NCI-H128 (cell line): ENCODE results near the gene ST3GAL4.
"Not testable (repeated sequence)": the region's sequence is repeated elsewhere in the genome, so short reads cannot be mapped to it uniquely, and the experiment has no call there.

Experiments used
- DNase-seq: peaks from one replicate; lab custom pipeline; 2025; ENCODE audit not compliant: unreplicated experiment; lab: John Stamatoyannopoulos, UW

ST3GAL4 gene, protein sequence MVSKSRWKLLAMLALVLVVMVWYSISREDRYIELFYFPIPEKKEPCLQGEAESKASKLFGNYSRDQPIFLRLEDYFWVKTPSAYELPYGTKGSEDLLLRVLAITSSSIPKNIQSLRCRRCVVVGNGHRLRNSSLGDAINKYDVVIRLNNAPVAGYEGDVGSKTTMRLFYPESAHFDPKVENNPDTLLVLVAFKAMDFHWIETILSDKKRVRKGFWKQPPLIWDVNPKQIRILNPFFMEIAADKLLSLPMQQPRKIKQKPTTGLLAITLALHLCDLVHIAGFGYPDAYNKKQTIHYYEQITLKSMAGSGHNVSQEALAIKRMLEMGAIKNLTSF

DNA sequence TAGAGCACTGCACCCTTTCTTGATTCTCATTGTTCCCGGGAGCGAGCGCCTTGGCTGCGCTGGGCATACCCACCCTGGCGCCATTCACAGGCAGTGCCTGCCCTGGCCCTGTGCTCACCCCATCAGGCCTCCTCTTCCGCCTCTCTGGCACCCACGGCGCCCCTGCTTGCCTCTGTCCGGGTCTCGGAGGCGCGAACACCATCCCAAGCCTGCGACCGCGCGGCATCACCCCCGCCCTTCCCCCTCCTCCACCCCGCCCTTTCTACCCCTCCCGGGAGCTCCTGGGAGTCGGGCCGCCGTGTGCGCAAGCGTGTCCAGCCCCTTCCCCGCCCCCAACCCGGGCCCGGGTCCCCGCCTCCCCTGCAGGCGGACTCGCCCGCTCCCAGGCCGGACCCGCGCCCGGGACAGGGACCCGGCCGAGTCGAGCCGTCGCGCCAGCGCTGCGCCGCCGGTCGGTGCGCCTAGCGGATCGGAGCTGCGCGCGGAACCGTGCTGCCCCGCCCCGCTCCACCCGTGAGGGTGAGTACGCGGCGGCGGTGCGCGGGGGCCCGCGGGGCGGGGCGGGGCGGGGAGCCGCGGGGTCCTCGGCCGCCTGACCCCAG is at the start of gene ST3GAL4:
Gene ST3GAL4, plus strand, starts transcription at position 363 of the 602 bp plus-strand sequence. CDS start 50,470 bp downstream, outside the sequence.
- no peak for DNase-seq

DNA sequence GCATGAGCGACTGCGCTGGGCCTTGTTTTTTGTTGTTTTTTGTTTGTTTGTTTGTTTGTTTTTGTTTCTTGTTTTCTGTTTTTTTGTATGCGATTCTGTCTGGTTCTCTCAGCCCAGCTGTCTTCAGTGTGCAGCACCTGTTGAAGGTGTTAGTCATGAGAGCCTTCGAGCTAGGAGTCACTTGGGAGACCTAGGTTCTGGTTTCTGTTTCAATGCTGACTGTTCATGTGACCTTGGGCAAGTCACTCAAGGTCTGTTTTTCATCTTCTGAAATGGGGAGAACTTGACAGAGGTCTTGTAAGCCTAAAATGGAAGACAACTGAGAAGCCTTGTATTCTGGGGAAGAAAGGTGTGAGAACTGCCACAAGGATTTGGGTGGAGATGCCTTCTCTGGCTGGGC is 49.8 kb upstream of the ST3GAL4 start:
- no peak for DNase-seq

DNA sequence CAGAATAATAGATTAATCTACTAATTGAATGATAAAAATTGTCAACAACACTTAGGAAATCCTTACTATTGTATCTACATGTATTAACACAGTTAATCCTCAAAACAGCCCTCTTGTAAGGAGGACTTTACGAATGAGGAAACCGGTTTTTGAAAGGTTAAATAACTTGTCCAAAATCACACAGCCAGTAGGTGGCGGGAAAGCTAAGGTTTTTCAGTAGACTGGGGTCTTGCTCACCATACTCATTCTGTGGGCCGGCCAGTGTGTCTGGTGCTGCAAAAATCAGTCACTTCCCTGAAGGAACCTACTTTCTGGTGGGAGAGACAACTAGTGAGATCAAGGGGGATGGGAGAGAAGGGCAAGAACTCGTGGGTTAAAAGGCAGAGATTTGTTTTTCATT is 47.8 kb upstream of the ST3GAL4 start:
- no peak for DNase-seq

DNA sequence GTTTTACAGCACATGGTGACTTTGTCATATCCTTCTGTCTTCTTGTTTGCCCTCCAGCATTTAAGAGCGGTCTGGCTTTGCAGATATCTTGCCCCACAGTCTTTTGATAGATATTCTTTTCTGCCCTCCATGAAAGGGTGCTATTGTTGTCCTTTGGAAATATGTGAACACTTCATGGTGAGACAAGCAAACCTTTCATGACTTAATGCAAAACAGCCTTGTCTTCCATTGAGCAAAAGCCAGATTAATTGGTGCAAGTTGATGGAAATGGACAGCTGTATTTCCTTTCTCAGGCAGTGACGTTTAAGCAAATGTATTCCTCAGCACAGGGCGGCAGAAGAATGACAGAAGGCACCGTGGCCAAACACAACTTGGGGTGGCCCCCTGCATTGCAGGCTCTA is 47.2 kb upstream of the ST3GAL4 start:
- DNase-seq, result no peak

DNA sequence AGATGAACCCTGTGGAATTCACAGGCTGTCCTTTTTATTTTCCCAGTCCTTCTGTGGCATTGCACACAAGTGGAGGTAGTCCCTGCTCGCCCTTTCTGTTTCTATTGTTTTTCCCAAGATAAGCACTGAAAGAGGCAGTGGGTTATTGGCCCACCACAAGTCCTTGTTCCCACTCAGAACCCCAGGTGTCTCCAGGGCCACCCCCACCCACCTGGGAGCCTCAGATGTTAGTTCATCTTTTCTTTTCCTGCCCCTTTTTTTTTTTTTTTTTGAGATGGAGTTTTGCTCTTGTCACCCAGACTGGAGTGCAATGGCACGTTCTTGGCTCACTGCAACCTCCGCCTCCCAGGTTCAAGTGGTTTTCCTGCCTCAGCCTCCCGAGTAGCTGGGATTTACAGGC is 46.7 kb upstream of the ST3GAL4 start:
- not testable (repeated sequence) for DNase-seq

DNA sequence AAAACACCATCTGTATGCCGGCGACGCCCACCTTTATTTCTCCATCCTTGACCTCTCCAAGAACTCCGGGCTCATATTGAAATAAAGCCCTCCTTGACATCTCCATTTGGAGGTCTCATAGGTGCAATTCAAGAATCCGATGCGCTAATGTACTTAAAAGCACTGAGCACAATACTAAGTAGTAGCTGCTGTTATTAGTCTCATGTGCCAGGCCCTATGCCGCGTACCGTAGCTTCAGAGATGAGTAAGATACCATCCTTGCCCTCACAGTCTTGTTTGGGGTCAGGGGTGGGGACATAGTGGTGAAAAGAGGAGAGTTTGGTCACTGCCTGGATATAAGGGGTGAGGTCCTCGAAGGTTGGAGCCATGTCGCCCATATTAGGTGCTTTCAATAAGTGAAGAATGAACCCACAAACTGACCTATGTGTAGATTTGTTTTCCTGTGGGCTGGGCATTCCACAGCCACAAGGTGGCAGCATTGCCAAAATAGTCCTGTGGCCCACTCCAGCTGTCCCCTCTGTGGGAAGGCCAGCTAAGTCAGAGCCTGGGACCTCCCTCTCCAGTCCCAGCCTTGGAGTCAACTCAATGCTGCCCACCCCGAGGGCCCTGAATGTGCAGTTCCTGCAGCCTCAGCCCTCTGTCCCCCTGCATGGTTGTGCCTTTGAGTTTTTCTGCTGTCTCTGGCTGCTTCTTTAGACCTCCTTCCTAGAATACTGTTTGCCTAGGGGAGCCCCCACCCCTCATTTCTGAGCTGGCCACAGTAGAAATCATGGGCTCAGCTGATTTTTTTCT is 45.1 kb upstream of the ST3GAL4 start:
- DNase-seq, result peak; percentile 10

DNA sequence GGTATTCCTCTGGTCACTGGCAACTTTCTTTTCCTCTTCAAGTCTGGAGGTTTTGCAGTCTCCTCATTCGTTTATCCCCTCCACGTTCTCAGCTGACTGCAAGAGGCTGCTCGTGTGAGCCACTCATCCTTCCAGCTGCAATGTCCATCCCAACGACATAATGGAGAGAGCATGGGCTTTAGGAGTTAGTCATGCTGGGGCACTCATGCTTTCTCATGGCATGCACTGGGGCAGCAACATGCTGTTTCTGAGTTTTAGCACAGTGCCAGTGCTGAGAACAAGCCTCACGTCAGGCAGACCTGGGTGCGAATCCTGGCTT is 44.5 kb upstream of the ST3GAL4 start:
- no peak for DNase-seq

DNA sequence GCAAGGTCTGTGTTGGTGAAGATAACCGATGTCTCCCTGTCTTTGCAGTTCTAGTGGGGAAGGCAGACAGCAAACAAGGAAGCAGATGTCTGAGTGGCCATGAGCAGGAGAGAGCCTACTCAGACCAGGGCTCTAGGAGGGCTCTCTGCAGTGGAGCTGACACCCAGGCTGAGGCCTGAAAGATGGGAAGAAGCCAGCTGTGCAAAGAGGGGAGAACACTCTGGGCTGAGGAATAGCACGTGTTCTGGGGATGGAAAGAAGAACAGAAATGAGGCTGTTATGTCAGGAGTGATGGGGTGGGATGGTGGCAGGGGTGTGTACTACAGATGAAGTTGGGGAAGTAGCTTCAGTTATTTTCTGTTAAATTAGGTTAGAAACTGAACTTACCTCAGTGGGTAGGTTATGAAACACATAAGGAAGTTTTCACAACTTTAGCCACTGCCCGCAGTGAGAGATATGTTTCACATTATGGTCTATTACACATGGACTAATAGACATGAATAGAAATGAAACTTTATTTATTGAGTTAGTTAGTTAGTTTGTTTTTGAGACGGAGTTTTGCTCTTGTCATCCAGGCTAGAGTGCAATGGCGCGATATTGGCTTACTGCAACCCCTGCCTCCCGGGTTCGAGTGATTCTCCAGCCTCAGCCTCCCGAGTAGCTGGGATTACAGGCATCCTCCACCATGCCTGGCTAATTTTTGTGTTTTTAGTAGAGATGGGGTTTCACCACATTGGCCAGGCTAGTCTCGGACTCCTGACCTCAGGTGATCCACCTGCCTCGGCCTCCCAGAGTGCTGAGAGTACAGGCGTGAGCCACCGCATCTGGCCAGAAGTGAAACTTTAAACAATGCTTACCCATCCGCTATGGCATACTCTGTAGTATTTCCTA is 43.8 kb upstream of the ST3GAL4 start:
- DNase-seq, result no peak

DNA sequence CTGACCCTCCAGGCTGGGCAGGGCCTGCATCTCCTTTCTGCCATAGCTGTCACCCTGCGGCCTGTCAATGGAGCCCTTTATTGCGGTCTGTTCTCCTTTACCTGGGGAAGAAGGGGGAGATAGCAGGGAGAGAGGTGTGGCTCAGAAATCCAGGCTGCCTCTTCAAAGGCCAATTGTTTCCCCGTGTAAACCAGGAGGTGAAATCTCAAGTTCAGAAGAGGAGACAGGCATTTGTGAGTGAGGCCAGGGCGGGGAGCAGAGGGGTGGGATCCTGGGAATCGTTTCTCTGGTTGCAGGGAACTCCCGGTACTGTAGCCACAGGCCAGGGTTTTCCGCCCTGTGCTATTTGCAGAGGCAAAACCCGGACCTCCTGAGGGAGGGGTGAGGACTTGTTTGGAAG is 42.5 kb upstream of the ST3GAL4 start:
- DNase-seq, result no peak

DNA sequence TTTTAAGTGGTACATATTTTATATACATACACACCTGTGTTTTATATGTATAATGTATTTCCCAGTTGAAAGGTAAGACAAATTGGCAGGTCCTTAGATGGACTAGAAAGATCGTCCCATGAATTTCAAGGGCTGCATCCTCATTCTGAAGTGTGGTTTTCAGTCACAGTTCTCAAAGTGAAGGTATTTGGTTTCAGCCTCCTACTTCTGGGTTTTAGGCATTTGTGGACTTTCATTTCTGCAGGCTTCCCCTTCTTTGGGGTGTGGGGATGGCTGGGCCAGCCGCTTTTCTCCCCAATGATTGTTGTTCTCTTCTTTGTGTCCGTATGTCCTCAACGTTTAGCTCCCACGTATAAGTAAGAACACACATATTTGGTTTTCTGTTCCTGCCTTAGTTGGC is 41.7 kb upstream of the ST3GAL4 start:
- no peak for DNase-seq

DNA sequence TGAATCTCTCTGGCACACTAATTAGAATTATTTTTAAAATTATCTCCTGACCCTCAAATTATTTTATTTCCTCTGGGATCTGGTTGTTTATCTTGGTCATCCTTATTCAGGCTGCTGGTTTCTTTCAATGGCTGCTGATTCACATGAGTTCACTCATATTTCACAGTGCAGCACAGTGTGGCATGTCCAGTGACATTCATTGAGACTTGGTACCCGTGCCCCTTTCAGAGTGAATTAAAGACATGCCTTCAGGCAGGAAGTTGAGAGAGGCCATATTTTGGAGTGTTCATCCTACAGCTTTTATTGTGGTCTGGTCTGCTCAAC is 38.1 kb upstream of the ST3GAL4 start:
- DNase-seq, result no peak

DNA sequence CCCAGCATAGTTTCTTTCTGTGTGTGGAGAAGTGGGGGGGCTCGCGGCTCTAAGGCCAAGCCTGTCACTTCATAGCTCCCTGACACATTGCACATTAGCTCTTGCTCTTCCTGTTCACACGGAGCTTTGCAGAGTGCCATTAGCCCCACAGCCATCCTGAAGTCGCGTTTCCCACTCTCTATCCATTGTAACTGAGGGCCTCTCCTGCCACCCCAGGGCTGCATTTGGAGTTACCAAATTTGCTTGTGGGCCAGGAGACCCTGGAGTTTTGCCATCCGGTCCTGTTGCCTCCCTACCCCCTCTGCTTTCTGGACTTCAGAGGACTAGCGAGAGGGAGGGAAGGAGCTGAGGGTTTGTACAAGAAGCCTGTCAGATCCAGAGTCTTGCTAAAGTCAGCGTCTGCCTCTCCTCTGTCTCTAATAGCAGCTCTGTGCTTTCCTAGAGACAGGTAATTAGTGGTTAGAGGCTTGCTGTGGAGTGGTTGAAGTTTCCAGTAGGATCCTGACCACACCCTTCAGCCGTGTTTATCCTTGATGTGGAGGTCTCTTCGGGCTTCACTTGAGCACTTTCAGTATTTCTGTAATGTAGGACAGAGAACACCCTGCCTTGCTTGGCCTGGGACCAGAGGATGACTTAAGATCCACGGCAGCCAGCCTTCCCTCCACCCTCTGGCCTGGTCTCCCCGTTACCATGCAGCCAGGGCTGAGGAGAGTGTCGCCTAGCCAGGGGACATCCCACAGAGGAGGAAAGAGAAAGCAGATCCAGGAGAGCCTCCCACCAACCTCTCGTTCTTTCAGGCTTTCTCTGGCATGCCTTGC is 37.5 kb upstream of the ST3GAL4 start:
- DNase-seq, result no peak

DNA sequence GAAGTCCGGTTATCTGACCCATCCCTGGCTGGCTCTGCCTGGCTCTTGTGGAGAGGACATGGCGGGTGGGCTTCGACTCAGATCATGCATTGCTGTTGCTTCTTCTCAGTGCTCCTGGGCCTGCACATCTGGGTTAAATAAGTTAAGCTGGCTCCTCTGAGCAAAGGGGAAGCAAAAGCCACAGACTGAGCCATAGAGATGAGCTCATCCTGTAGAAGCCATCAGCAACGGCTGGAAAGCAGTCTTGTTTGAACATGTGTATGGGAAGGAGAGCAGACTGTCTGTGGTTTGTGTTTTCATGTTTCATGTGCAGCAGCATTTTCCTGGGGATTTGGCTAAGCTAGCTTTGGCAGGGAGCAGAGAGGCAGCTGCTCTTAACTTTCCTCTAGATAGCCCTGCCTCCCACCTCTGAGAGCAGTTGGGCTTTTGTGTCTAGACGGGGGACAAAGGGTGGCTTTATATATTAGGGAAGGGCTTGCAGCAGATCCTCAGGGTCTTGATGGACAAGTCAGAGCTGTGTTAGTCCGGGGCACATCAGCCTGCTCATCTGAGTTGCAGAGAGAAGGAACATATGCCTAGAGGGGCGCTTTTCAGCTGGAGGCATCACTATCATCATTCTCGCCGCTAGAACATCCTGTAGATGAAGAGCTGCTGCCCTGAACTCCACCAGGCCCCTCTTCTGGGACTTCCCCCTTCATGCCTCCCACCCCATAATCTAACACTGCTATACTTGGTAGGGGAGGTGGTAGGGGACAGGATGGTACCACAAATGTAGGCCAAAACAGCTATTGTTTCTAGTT is 36.7 kb upstream of the ST3GAL4 start:
- no peak for DNase-seq

DNA sequence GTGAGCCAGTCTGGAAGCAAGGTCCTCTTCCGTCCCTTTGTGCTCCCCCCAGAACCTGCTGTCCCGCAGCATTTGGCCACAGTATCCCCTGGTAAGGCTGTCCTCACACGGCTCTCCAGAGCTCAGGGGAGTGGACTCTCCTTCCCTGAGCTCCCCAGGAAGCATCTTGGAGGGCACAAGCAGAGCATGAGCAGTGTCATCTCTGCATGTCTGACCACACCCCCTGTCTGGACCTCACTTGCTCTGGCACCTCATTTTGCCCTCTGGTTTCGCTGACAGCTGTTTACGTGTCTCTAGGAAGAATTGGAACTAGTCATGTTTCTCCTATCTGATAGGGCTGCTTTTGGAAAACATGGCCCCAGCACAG is 36.1 kb upstream of the ST3GAL4 start:
- no peak for DNase-seq

DNA sequence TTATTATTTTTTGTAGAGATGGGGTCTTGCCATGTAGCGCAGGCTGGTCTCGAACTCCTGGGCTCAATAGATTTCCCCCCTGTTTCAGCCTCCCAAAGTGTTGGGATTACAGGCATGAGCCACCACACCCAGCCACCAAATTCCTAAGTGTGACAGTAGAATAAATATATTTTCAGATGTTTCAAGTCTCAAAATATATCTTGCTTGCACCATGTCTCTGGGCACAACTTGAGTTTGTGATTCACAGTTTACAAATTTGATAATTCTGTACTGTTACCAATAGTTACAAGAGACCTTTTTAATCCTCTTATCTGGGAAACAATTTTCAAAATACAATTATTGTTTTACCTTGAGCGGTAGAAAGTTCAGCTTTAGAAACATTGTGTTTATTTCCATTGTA is 32.5 kb upstream of the ST3GAL4 start:
- no peak for DNase-seq

DNA sequence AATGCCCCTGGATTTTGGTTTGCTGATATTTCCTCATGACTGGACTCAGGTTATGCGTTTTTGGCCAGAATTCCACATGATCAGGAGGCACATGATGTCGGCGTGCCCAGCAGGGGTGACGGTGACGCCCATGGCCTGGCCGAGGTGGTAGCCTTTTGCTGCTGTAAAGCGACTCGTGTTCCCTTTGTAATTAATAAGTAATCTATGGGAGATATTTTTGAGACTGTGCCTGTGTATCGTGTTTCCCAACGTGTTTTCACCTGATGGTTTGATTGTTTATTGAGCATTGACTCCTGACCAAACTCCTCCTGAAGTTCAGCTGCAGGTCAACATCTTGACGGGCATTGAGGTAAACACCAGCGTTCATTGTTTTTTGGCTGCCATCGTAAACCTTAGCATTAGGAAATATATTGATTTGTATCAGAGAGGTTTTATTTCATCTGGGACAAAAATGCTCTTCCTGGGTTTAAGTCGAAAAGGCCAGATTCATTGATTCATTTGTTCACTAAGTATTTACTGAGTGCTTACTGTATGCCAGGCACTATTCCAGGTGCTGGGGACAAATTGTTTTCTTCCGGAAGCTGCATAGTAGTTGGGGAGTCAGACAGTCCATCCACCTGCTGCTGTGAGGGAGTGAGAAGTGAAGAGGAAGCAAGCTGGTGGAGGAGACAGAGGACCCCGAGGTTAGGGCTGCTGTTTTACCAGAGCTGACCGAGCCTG is 28.0 kb upstream of the ST3GAL4 start:
- no peak for DNase-seq

DNA sequence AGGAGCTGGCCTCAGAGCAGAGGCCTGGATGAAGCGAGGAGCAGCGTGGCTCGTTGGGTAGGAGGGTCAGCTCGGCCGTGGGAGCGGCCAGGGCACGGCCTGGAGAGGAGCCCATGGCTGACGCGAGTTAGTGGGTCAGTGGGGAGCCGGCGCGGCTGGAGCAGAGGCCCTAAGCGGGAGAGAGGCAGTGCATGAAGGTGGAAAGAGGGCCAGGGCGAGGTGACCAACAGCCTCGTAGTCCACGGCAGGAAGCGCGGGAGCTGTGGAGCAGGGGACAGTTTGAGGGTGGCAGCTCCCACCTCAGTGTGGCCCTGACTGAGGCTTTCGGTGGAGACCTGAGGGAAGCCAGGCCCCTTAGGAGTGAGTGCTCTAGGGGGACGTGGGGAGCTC is 27.5 kb upstream of the ST3GAL4 start:
- no peak for DNase-seq

DNA sequence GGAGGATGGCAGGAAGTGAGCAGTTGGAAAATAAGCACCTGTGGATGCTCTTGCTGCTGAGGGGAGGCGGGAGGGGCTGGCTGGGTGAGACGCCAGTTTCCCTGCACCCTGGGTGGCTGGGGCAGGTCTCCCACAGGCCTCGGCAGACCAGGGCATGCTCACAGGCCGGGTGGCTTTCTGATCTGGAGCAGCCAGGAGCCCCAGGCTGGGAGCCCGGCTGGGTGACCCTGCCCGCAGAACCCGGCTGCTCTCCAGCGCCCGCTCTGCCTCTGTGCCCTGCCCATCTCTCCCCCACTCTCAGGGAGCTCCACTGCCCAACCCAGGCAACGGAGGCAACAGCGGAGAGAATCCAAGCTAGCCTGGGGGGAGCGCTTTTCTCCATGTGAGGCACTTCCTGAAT is 27.0 kb upstream of the ST3GAL4 start:
- no peak for DNase-seq

DNA sequence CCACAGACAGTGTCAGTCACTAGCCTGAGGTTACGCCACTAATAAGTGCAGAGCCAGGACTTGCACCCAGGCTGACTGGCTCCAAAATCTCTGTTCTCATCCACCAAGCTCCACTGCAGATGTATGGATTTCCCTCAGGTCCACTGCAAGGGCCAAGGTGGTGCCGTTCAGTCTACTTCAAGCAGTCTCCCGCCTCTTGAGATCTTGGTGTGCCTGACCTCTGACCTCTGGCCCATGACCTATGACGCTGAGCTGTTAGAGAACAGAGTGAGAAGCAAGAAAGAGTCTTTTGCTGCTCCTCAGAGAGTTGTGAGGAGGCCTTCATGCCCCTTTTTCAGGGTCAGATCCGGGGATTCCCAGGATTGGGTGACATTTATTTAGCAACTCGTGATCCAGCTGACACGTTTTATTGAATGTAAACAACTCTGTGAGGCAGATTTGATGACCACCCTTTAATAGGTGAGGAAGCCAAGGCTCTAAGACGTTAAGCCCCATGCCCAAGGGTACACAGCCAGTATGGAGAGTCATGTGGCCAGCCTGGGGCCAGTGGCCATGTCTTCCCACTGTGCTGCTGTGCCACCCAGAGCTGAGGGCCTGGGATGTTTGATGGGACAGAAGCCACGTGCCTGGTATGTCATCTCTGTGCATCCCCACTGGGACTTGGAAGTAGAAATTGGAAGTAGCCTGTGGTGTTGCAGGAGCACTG is 26.4 kb upstream of the ST3GAL4 start:
- no peak for DNase-seq
